Measurements from ENCODE around the gene HMGCS1.

- no peak for TF ChIP-seq RNF2 (IDR thresholded peaks at IDR 0.05)
- no peak for TF ChIP-seq NCOR1 (IDR thresholded peaks at IDR 0.05)
- TF ChIP-seq ETS1 (conservative IDR thresholded peaks at IDR 0.05; ENCODE audit: control insufficient read depth, low read depth, low read length): no peak
Observed at GRCh38 chr5:43357878-43358281, 44.7 kb upstream of the HMGCS1 start.
